ENCODE results near the gene IGSF1.

The IGSF1 gene, protein sequence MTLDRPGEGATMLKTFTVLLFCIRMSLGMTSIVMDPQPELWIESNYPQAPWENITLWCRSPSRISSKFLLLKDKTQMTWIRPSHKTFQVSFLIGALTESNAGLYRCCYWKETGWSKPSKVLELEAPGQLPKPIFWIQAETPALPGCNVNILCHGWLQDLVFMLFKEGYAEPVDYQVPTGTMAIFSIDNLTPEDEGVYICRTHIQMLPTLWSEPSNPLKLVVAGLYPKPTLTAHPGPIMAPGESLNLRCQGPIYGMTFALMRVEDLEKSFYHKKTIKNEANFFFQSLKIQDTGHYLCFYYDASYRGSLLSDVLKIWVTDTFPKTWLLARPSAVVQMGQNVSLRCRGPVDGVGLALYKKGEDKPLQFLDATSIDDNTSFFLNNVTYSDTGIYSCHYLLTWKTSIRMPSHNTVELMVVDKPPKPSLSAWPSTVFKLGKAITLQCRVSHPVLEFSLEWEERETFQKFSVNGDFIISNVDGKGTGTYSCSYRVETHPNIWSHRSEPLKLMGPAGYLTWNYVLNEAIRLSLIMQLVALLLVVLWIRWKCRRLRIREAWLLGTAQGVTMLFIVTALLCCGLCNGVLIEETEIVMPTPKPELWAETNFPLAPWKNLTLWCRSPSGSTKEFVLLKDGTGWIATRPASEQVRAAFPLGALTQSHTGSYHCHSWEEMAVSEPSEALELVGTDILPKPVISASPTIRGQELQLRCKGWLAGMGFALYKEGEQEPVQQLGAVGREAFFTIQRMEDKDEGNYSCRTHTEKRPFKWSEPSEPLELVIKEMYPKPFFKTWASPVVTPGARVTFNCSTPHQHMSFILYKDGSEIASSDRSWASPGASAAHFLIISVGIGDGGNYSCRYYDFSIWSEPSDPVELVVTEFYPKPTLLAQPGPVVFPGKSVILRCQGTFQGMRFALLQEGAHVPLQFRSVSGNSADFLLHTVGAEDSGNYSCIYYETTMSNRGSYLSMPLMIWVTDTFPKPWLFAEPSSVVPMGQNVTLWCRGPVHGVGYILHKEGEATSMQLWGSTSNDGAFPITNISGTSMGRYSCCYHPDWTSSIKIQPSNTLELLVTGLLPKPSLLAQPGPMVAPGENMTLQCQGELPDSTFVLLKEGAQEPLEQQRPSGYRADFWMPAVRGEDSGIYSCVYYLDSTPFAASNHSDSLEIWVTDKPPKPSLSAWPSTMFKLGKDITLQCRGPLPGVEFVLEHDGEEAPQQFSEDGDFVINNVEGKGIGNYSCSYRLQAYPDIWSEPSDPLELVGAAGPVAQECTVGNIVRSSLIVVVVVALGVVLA (N-terminal part only)
- total RNA-seq: 0 to 0.12 (median 0) reads per million in 9 experiments

- H3K27me3 Mint-ChIP-seq: no peaks in the 10 kb centered on the region
- H3K4me1 Mint-ChIP-seq (ENCODE audit: low read depth in 2 of 2): peaks cover 0 to 2% of the 10 kb centered on the region in 2 donors
- ATAC-seq (replicated peaks) (no peak), DNase-seq (no peak)
- H3K4me3 Mint-ChIP-seq: no peak within 1 kb of the TSS
- no peak within 1 kb of the TSS for H3K27ac Mint-ChIP-seq
- H3K36me3 Mint-ChIP-seq (ENCODE audit: insufficient read depth): no peaks in the 10 kb centered on the region
- H3K9me3 Mint-ChIP-seq: no peaks in the 10 kb centered on the region
Measured at GRCh38 chrX:131288738-131289511, at the start of gene IGSF1. TSS of gene IGSF1 (minus strand) at chrX:131289306. CDS start at chrX:131286674, 2,632 bp downstream.

GRCh38 chrX:131332331-131332730, 43.2 kb upstream of the IGSF1 start:
- Mint-ChIP-seq H3K4me3 (no peak overlapping the region), H3K4me1 (ENCODE audit: low read depth in 2 of 2) (no peaks in the 10 kb centered on the region), H3K36me3 (ENCODE audit: insufficient read depth) (no peaks in the 10 kb centered on the region)

DNA sequence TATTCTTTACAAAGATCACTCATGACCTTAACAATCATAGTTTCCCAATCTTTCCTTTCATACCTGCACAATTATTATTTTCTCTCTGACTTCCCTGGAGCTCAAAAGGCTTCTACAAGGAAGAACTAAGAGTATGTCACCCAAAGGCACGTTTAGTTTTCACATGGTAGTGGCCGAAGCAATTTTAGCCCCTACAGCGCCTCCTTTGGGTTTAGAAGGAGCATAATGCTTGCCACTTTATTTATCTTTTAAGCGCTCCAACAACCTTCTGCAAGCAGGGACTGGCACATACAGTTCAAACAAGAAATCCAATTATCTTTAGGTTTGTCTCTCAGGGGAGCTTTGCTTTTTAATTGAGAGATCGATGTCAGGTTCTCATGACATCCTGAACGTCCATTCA, 42.0 kb upstream of the IGSF1 start:
- DNase-seq (no peak), ATAC-seq (replicated peaks) (no peak)
- H3K4me1 Mint-ChIP-seq (ENCODE audit: low read depth in 2 of 2): no peaks in the 10 kb centered on the region
- H3K4me3 Mint-ChIP-seq: no peak overlapping the region
- H3K36me3 Mint-ChIP-seq (ENCODE audit: insufficient read depth): no peaks in the 10 kb centered on the region
- peaks cover 0 to 7% of the 10 kb centered on the region in 2 donors for H3K9me3 Mint-ChIP-seq
- no peaks in the 10 kb centered on the region for H3K27me3 Mint-ChIP-seq
- H3K27ac Mint-ChIP-seq: no peak overlapping the region

More at GRCh38 chrX:131332331-131332730, 43.2 kb upstream of the IGSF1 start:
- H3K9me3 Mint-ChIP-seq: peaks cover 0 to 7% of the 10 kb centered on the region in 2 donors
- no peak for ATAC-seq (replicated peaks)
- DNase-seq: no peak
- no peaks in the 10 kb centered on the region for H3K27me3 Mint-ChIP-seq
- H3K27ac Mint-ChIP-seq: no peak overlapping the region

- no peak overlapping the region for H3K4me3 Mint-ChIP-seq
- no peaks in the 10 kb centered on the region for H3K27me3 Mint-ChIP-seq
- DNase-seq: no peak
- peaks cover 0 to 7% of the 10 kb centered on the region in 2 donors for H3K9me3 Mint-ChIP-seq
- H3K36me3 Mint-ChIP-seq (ENCODE audit: insufficient read depth): no peaks in the 10 kb centered on the region
- no peaks in the 10 kb centered on the region for H3K4me1 Mint-ChIP-seq (ENCODE audit: low read depth in 2 of 2)
- H3K27ac Mint-ChIP-seq: no peak overlapping the region
- no peak for ATAC-seq (replicated peaks)
Measured at GRCh38 chrX:131330735-131331134, 41.6 kb upstream of the IGSF1 start.

DNA sequence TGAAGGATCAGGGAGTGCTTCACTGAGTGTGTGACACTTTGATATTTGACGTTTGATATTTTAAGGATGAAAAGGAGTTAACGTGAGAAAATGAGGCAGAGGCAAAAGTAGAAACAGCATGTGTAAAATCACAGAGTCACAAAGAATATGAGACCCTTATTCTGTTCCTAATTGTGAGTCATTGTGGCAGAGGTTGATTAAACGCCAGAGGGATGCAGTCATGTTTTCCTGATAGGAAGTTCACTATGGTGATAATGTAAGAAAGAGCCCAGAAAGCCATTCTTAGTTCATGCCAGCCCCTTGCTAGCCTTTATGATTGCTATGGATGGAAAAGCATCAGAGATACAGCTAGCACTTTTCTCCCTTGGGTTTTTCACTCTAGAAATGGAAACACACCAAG, 33.5 kb upstream of the IGSF1 start:
- Mint-ChIP-seq H3K4me1 (ENCODE audit: low read depth in 2 of 2) (no peaks in the 10 kb centered on the region), H3K27me3 (no peaks in the 10 kb centered on the region), H3K36me3 (ENCODE audit: insufficient read depth) (no peaks in the 10 kb centered on the region), H3K27ac (no peak overlapping the region), H3K9me3 (no peaks in the 10 kb centered on the region), H3K4me3 (no peak overlapping the region)
- DNase-seq: no peak
- no peak for ATAC-seq (replicated peaks)

DNA sequence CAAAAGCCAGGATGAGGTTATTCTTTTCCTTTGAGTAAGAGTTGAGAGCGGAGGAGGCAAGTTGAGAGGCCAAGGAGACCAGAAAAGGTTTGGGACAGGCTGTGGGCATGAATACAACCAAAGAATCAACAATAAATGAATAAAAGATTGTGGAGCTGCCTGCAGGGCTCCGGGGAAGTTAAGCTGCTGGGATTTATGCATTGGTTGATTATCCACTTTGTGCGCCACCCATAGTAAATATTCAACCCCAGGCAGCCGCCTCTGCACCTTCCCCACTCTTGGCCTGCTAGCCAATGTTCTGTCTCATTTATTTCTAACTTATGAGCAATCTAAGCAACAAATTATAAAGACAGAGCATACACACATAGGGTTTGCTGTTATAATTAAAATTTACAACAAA, 28.2 kb upstream of the IGSF1 start:
- no peaks in the 10 kb centered on the region for H3K4me1 Mint-ChIP-seq (ENCODE audit: low read depth in 2 of 2)
- no peaks in the 10 kb centered on the region for H3K9me3 Mint-ChIP-seq
- no peak overlapping the region for H3K4me3 Mint-ChIP-seq
- ATAC-seq (replicated peaks) (no peak), DNase-seq (no peak)
- H3K27me3 Mint-ChIP-seq: no peaks in the 10 kb centered on the region
- no peak overlapping the region for H3K27ac Mint-ChIP-seq
- H3K36me3 Mint-ChIP-seq (ENCODE audit: insufficient read depth): no peaks in the 10 kb centered on the region

- Mint-ChIP-seq H3K4me1 (ENCODE audit: low read depth in 2 of 2) (no peaks in the 10 kb centered on the region), H3K36me3 (ENCODE audit: insufficient read depth) (no peaks in the 10 kb centered on the region), H3K27ac (no peak overlapping the region), H3K9me3 (no peaks in the 10 kb centered on the region), H3K4me3 (no peak overlapping the region), H3K27me3 (no peaks in the 10 kb centered on the region)
- ATAC-seq (replicated peaks): no peak
- DNase-seq: no peak
Measured at GRCh38 chrX:131316260-131316659, 27.2 kb upstream of the IGSF1 start.

DNA sequence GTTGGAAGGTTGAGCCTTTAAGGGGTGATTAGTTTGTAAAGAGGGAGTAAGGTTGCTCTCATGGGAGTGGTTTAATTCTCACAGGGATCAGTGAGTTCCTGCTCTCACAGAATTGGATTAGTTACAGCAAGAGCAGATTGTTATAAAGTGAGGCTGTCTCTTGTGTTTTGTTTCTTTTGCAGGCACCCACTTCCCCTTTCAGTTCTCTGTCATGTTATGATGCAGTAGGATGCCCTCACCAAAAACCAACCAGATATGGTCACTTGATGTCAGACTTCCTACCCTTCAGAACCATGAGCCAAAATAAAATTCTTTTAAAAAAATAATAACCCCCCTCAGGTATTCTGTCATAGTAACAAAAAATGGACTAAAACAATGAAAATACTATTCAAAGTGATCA, 19.9 kb upstream of the IGSF1 start:
- ATAC-seq (replicated peaks) (no peak), DNase-seq (no peak)
- H3K9me3 Mint-ChIP-seq: no peaks in the 10 kb centered on the region
- no peak overlapping the region for H3K27ac Mint-ChIP-seq
- no peaks in the 10 kb centered on the region for H3K36me3 Mint-ChIP-seq (ENCODE audit: insufficient read depth)
- H3K27me3 Mint-ChIP-seq: no peaks in the 10 kb centered on the region
- H3K4me1 Mint-ChIP-seq (ENCODE audit: low read depth in 2 of 2): no peaks in the 10 kb centered on the region
- no peak overlapping the region for H3K4me3 Mint-ChIP-seq

GRCh38 chrX:131306601-131307000, 17.5 kb upstream of the IGSF1 start:
- ATAC-seq (replicated peaks) (no peak), DNase-seq (no peak)
- no peaks in the 10 kb centered on the region for H3K9me3 Mint-ChIP-seq
- no peak overlapping the region for H3K27ac Mint-ChIP-seq
- no peaks in the 10 kb centered on the region for H3K4me1 Mint-ChIP-seq (ENCODE audit: low read depth in 2 of 2)
- H3K4me3 Mint-ChIP-seq: no peak overlapping the region
- H3K27me3 Mint-ChIP-seq: no peaks in the 10 kb centered on the region
- H3K36me3 Mint-ChIP-seq (ENCODE audit: insufficient read depth): no peaks in the 10 kb centered on the region

- no peaks in the 10 kb centered on the region for H3K36me3 Mint-ChIP-seq (ENCODE audit: insufficient read depth)
- H3K27ac Mint-ChIP-seq: no peak overlapping the region
- no peak overlapping the region for H3K4me3 Mint-ChIP-seq
- no peaks in the 10 kb centered on the region for H3K9me3 Mint-ChIP-seq
- H3K27me3 Mint-ChIP-seq: no peaks in the 10 kb centered on the region
- H3K4me1 Mint-ChIP-seq (ENCODE audit: low read depth in 2 of 2): no peaks in the 10 kb centered on the region
- no peak for DNase-seq
- no peak for ATAC-seq (replicated peaks)
Measured at GRCh38 chrX:131305926-131306325, 16.8 kb upstream of the IGSF1 start.

- H3K27ac Mint-ChIP-seq: no peak overlapping the region
- no peaks in the 10 kb centered on the region for H3K27me3 Mint-ChIP-seq
- H3K36me3 Mint-ChIP-seq (ENCODE audit: insufficient read depth): no peaks in the 10 kb centered on the region
- no peaks in the 10 kb centered on the region for H3K9me3 Mint-ChIP-seq
- H3K4me3 Mint-ChIP-seq: no peak overlapping the region
- DNase-seq (no peak), ATAC-seq (replicated peaks) (no peak)
- H3K4me1 Mint-ChIP-seq (ENCODE audit: low read depth in 2 of 2): no peaks in the 10 kb centered on the region
Measured at GRCh38 chrX:131302701-131303100, 13.6 kb upstream of the IGSF1 start.

DNA sequence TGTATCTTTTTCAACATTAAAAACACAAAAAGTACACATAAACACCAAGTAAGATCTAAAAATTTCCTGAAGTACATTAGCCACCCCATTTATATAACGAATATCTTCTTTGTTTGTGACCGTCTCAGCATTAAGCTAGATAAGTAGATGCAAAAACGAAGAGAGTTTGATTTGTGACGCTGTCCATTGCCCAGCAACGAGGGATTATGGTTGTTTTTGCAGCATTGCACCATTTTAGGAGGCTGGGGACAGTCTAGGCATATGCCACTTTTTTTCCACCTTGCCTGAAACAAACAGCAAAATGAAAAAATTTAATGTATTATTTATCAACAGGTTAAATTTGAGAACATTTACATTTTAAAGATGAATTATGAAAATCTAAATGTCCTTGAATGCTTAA, 12.0 kb upstream of the IGSF1 start:
- Mint-ChIP-seq H3K4me3 (no peak overlapping the region), H3K4me1 (ENCODE audit: low read depth in 2 of 2) (no peaks in the 10 kb centered on the region), H3K9me3 (no peaks in the 10 kb centered on the region), H3K27me3 (no peaks in the 10 kb centered on the region), H3K36me3 (ENCODE audit: insufficient read depth) (no peaks in the 10 kb centered on the region), H3K27ac (no peak overlapping the region)
- ATAC-seq (replicated peaks): no peak
- DNase-seq: no peak

GRCh38 chrX:131298846-131299245, 9.7 kb upstream of the IGSF1 start:
- H3K36me3 Mint-ChIP-seq (ENCODE audit: insufficient read depth): no peaks in the 10 kb centered on the region
- peaks cover 0 to 9% of the 10 kb centered on the region in 2 donors for H3K27me3 Mint-ChIP-seq
- H3K4me1 Mint-ChIP-seq (ENCODE audit: low read depth in 2 of 2): no peaks in the 10 kb centered on the region
- H3K9me3 Mint-ChIP-seq: no peaks in the 10 kb centered on the region
- H3K27ac Mint-ChIP-seq: no peak overlapping the region
- DNase-seq (no peak), ATAC-seq (replicated peaks) (no peak)
- H3K4me3 Mint-ChIP-seq: no peak overlapping the region
